Measurements from ENCODE around the gene LEPROT.

DNA sequence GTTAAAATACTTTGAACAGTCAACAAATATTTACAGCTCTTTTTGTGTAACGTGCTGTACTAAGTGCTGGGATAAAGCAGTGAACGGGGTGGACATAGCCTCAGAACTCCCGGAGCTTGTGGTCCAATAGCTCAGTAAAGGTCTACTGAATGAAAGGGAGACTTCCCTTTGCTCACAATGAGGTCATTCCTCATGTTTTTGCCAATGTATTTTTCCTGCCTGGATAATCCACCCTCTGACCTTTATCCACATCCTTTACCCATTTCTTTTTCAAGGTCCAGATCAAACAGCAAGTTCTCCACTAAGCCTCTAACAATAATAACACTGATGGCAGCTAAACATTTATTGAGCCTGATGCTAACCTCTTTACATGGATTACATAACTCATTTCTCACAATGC is 55.9 kb downstream of the LEPROT start:
- TF ChIP-seq, protein P1, sequence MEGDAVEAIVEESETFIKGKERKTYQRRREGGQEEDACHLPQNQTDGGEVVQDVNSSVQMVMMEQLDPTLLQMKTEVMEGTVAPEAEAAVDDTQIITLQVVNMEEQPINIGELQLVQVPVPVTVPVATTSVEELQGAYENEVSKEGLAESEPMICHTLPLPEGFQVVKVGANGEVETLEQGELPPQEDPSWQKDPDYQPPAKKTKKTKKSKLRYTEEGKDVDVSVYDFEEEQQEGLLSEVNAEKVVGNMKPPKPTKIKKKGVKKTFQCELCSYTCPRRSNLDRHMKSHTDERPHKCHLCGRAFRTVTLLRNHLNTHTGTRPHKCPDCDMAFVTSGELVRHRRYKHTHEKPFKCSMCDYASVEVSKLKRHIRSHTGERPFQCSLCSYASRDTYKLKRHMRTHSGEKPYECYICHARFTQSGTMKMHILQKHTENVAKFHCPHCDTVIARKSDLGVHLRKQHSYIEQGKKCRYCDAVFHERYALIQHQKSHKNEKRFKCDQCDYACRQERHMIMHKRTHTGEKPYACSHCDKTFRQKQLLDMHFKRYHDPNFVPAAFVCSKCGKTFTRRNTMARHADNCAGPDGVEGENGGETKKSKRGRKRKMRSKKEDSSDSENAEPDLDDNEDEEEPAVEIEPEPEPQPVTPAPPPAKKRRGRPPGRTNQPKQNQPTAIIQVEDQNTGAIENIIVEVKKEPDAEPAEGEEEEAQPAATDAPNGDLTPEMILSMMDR (IDR thresholded peaks at IDR 0.05), result no peak
- no peak for TF ChIP-seq POLR2A (IDR thresholded peaks at IDR 0.05)
- no peak for TF ChIP-seq POLR2AphosphoS5 (IDR thresholded peaks at IDR 0.05; ENCODE audit: insufficient read depth in 1 of 2, low read depth in 1 of 2)
